ENCODE data around the gene ZNF620. TPM values are rescaled to one million over a fixed set of nuclear protein-coding genes. Genes with fewer than 3 reads are reported as not detected.

The ZNF620 gene
- polyA plus RNA-seq, 3 donors = 0.27 to 0.67 (median 0.37) TPM

- Mint-ChIP-seq H3K4me3 (peak overlapping the region in 1 of 2 donors; percentile 99), H3K27ac (peak overlapping the region in 1 of 7 donors; percentile 28), H3K36me3 (no peaks in the 10 kb centered on the region), H3K27me3 (ENCODE audit: low read depth in 3 of 3) (peaks cover 1 to 16% (median 10%) of the 10 kb centered on the region in 3 donors), H3K9me3 (no peaks in the 10 kb centered on the region), H3K4me1 (peaks cover 18% of the 10 kb centered on the region)
- H3K9me3 ChIP-seq (replicated peaks in 1 of 2; ENCODE audit: control insufficient read depth in 1 of 2, insufficient read depth in 1 of 2, low read length in 2 of 2) = no peaks in the 10 kb centered on the region
- no peaks in the 10 kb centered on the region for H4K20me1 ChIP-seq (ENCODE audit: insufficient read depth, low read length)
- peaks cover 7 to 10% of the 10 kb centered on the region in 2 donors for H3K4me1 ChIP-seq (ENCODE audit: control insufficient read depth in 1 of 2, insufficient read depth in 2 of 2, low read length in 2 of 2)
- no peak overlapping the region for H3K27ac ChIP-seq (ENCODE audit: low read depth in 1 of 2, low read length in 2 of 2)
- DNase-seq = peak in 1 of 3 donors; percentile 5
- H3K4me2 ChIP-seq (replicated peaks; ENCODE audit: extremely low read depth, low read length, poor library complexity, severe bottlenecking) = peak overlapping the region; percentile 91
- no peak overlapping the region for H2AFZ ChIP-seq (ENCODE audit: insufficient read depth, low read depth, low read length, poor library complexity, severe bottlenecking)
- H3K27me3 ChIP-seq (ENCODE audit: control insufficient read depth in 2 of 2, insufficient read depth in 2 of 2, low read length in 2 of 2) = peaks cover 0 to 6% of the 10 kb centered on the region in 2 donors
- no peaks in the 10 kb centered on the region for H3K36me3 ChIP-seq (replicated peaks in 1 of 2; ENCODE audit: control insufficient read depth in 1 of 2, insufficient read depth in 2 of 2, low read length in 2 of 2)
- intact Hi-C loops (cut with micrococcal nuclease) = no loop called here
- 95% methylated on average over 4 of the region's 5 CpGs for WGBS (ENCODE audit: insufficient coverage)
- H3K4me3 ChIP-seq (replicated peaks in 1 of 3; ENCODE audit: low read depth in 2 of 3, low read length in 3 of 3) = no peak overlapping the region
- H3K9ac ChIP-seq (ENCODE audit: insufficient read depth, low read length, poor library complexity, severe bottlenecking) = no peak overlapping the region
- no peak for TF ChIP-seq CTCF (IDR thresholded peaks at IDR 0.05)
- H3K79me2 ChIP-seq (ENCODE audit: insufficient read depth, low read length) = no peaks in the 10 kb centered on the region
These were observed 1.0 kb upstream of the ZNF620 start for GRCh38 chr3:40504636-40505430.

- no peak overlapping the region for H3K9ac ChIP-seq (ENCODE audit: insufficient read depth, low read length, poor library complexity, severe bottlenecking)
- peaks cover 8% of the 10 kb centered on the region for H3K4me1 Mint-ChIP-seq
- H3K79me2 ChIP-seq (ENCODE audit: insufficient read depth, low read length) = no peaks in the 10 kb centered on the region
- H3K27ac ChIP-seq (ENCODE audit: low read depth in 1 of 2, low read length in 2 of 2) = no peak overlapping the region
- H3K36me3 ChIP-seq (replicated peaks in 1 of 2; ENCODE audit: control insufficient read depth in 1 of 2, insufficient read depth in 2 of 2, low read length in 2 of 2) = no peaks in the 10 kb centered on the region
- H3K36me3 Mint-ChIP-seq = peaks cover 0 to 3% of the 10 kb centered on the region in 2 donors
- H4K20me1 ChIP-seq (ENCODE audit: insufficient read depth, low read length) = no peaks in the 10 kb centered on the region
- no peak overlapping the region for H3K4me3 ChIP-seq (replicated peaks in 1 of 3; ENCODE audit: low read depth in 2 of 3, low read length in 3 of 3)
- H2AFZ ChIP-seq (ENCODE audit: insufficient read depth, low read depth, low read length, poor library complexity, severe bottlenecking) = no peak overlapping the region
- no peaks in the 10 kb centered on the region for H3K9me3 ChIP-seq (replicated peaks in 1 of 2; ENCODE audit: control insufficient read depth in 1 of 2, insufficient read depth in 1 of 2, low read length in 2 of 2)
- DNase-seq = no peak
- H3K4me3 Mint-ChIP-seq = no peak overlapping the region
- H3K9me3 Mint-ChIP-seq = peaks cover 0 to 1% (median 0%) of the 10 kb centered on the region in 7 donors
- TF ChIP-seq CTCF (IDR thresholded peaks at IDR 0.05) = no peak
- H3K4me2 ChIP-seq (replicated peaks; ENCODE audit: extremely low read depth, low read length, poor library complexity, severe bottlenecking) = no peak overlapping the region
- H3K4me1 ChIP-seq (ENCODE audit: control insufficient read depth in 1 of 2, insufficient read depth in 2 of 2, low read length in 2 of 2) = peaks cover 0 to 3% of the 10 kb centered on the region in 2 donors
- no peaks in the 10 kb centered on the region for H3K27me3 ChIP-seq (ENCODE audit: control insufficient read depth in 2 of 2, insufficient read depth in 2 of 2, low read length in 2 of 2)
- no peak overlapping the region for H3K27ac Mint-ChIP-seq
- H3K27me3 Mint-ChIP-seq (ENCODE audit: low read depth in 3 of 3) = peaks cover 1 to 4% (median 2%) of the 10 kb centered on the region in 3 donors
- WGBS (ENCODE audit: insufficient coverage) = no CpG with 5 or more reads among the region's 1 CpG
- intact Hi-C loops (cut with micrococcal nuclease) = no loop called here
These were observed 5.3 kb downstream of the ZNF620 start for GRCh38 chr3:40511031-40511718.

Measured in CD14-positive monocyte (primary cell).